DOHH2 (cell line): ENCODE measurements around the gene ABCB6.

ENCODE experiments used
- H3F3A ChIP-seq: fragments of 200-600 bp; sonication (generic), shearing (Covaris generic); 2 replicates; pipeline ENCODE4 v1.6.0; 2016; ENCODE audit warnings: antibody characterized with exemption, mild to moderate bottlenecking; ENCODE audit not compliant: control insufficient read depth, insufficient read depth
- H3K27ac ChIP-seq: fragments of 200-600 bp; sonication (generic); 2 replicates; pipeline ENCODE4 v1.5.1; 2014; ENCODE audit warnings: low read depth, mild to moderate bottlenecking, low read length, moderate library complexity
- H3K27me3 ChIP-seq: fragments of 200-600 bp; sonication (generic); 2 replicates; pipeline ENCODE4 v1.6.1; 2014; ENCODE audit warnings: mild to moderate bottlenecking, low read length, mixed read lengths; ENCODE audit not compliant: control insufficient read depth
- H3K36me3 ChIP-seq: fragments of 200-600 bp; sonication (generic); 2 replicates; pipeline ENCODE4 v1.6.1; 2014; ENCODE audit warnings: mild to moderate bottlenecking, low read length, moderate library complexity, mixed read lengths; ENCODE audit not compliant: control insufficient read depth
- H3K4me1 ChIP-seq: fragments of 200-600 bp; sonication (generic); 2 replicates; pipeline ENCODE4 v1.6.1; 2014; ENCODE audit warnings: mild to moderate bottlenecking, low read length, mixed read lengths; ENCODE audit not compliant: control insufficient read depth
- H3K4me2 ChIP-seq: fragments of 200-600 bp; sonication (generic); 2 replicates; pipeline ENCODE4 v1.6.0; 2014; ENCODE audit warnings: mild to moderate bottlenecking, low read length, moderate library complexity
- H3K4me3 ChIP-seq: fragments of 200-600 bp; sonication (generic); 2 replicates; pipeline ENCODE4 v1.5.1; 2014; ENCODE audit warnings: mild to moderate bottlenecking, low read length, mixed read lengths
- H3K79me2 ChIP-seq: fragments of 200-600 bp; sonication (generic); 2 replicates; pipeline ENCODE4 v1.6.1; 2014; ENCODE audit warnings: mild to moderate bottlenecking, low read length, mixed read lengths; ENCODE audit not compliant: control insufficient read depth
- H3K9me2 ChIP-seq: fragments of 200-600 bp; sonication (generic); replicated peaks from 2 replicates; pipeline ENCODE4 v1.6.1; 2014; ENCODE audit warnings: mild to moderate bottlenecking, low read length, mixed read lengths; ENCODE audit not compliant: control insufficient read depth
- H3K9me3 ChIP-seq: fragments of 200-600 bp; sonication (generic); 2 replicates; pipeline ENCODE4 v1.6.1; 2014; ENCODE audit warnings: antibody characterized with exemption, low read length, mixed read lengths; ENCODE audit not compliant: control insufficient read depth, insufficient read depth
- H4K20me1 ChIP-seq: fragments of 200-600 bp; sonication (generic); 2 replicates; pipeline ENCODE4 v1.6.0; 2014; ENCODE audit warnings: low read depth, mild to moderate bottlenecking, antibody characterized with exemption, low read length, moderate library complexity; ENCODE audit not compliant: control insufficient read depth, insufficient read depth
- CTCF ChIP-seq: fragments of 200-600 bp; sonication (generic); IDR thresholded peaks from one replicate; pipeline ENCODE4 v1.5.1; 2014; ENCODE audit warnings: antibody characterized with exemption, mild to moderate bottlenecking, low read depth, low read length; ENCODE audit not compliant: poor library complexity, severe bottlenecking
- EZH2phosphoT487 ChIP-seq: fragments of 200-600 bp; sonication (generic); IDR thresholded peaks from 2 replicates; pipeline ENCODE4 v1.6.1; 2017; ENCODE audit warnings: borderline replicate concordance, mild to moderate bottlenecking, antibody characterized with exemption, low read length, moderate library complexity, mixed read lengths

ABCB6 gene

GRCh38 chr2:219218732-219219701, at the start of gene ABCB6:
TSS of gene ABCB6 (minus strand) at chr2:219218958. CDS start at chr2:219218673, 285 bp downstream.
- H3K4me3 ChIP-seq: peak within 1 kb of the TSS; percentile 86
- H4K20me1 ChIP-seq: no peaks in the 10 kb centered on the region
- peak within 1 kb of the TSS; percentile 94 for H3K4me2 ChIP-seq
- H3K4me1 ChIP-seq: peaks cover 21% of the 10 kb centered on the region
- peaks cover 18% of the 10 kb centered on the region for H3K79me2 ChIP-seq
- no peaks in the 10 kb centered on the region for H3F3A ChIP-seq
- H3K27me3 ChIP-seq: no peaks in the 10 kb centered on the region
- no peaks in the 10 kb centered on the region for H3K9me3 ChIP-seq
- H3K36me3 ChIP-seq: peaks cover 66% of the 10 kb centered on the region
- peak within 1 kb of the TSS; percentile 4; the same call in 1 of the 2 replicates for H3K27ac ChIP-seq
- TF ChIP-seq CTCF (no peak), EZH2phosphoT487 (no peak)
- no peaks in the 10 kb centered on the region for H3K9me2 ChIP-seq

GRCh38 chr2:219268294-219268693, 49.5 kb upstream of the ABCB6 start:
- Histone ChIP-seq H3F3A (no peaks in the 10 kb centered on the region), H3K4me3 (no peak overlapping the region), H3K79me2 (no peaks in the 10 kb centered on the region), H3K27me3 (0 out of 2 replicates have a peak, but pooled peaks cover 3% of the 10 kb centered on the region), H4K20me1 (no peaks in the 10 kb centered on the region), H3K4me1 (no peaks in the 10 kb centered on the region), H3K9me2 (no peaks in the 10 kb centered on the region), H3K4me2 (no peak overlapping the region), H3K27ac (no peak overlapping the region), H3K9me3 (no peaks in the 10 kb centered on the region), H3K36me3 (no peaks in the 10 kb centered on the region)
- TF ChIP-seq EZH2phosphoT487 (no peak), CTCF (no peak)

- H4K20me1 ChIP-seq: no peaks in the 10 kb centered on the region
- no peaks in the 10 kb centered on the region for H3F3A ChIP-seq
- H3K27ac ChIP-seq: no peak overlapping the region
- H3K9me2 ChIP-seq: no peaks in the 10 kb centered on the region
- H3K4me2 ChIP-seq: no peak overlapping the region
- no peaks in the 10 kb centered on the region for H3K4me1 ChIP-seq
- no peak for TF ChIP-seq CTCF
- TF ChIP-seq EZH2phosphoT487: no peak
- 0 out of 2 replicates have a peak, but pooled peaks cover 3% of the 10 kb centered on the region for H3K27me3 ChIP-seq
- H3K79me2 ChIP-seq: no peaks in the 10 kb centered on the region
- H3K36me3 ChIP-seq: no peaks in the 10 kb centered on the region
- no peaks in the 10 kb centered on the region for H3K9me3 ChIP-seq
- H3K4me3 ChIP-seq: no peak overlapping the region
Observed at GRCh38 chr2:219266886-219267285, 48.1 kb upstream of the ABCB6 start.
